Activated CD4-positive, alpha-beta T cell treated with anti-CD3 and anti-CD28 coated beads for 4 hours (primary cell): ENCODE measurements around the gene CRTAC1.
A peak's percentile ranks its signal among the peaks of the same experiment; 100 is the strongest.
"Not testable (repeated sequence)": the region's sequence is repeated elsewhere in the genome, so short reads cannot be mapped to it uniquely, and the experiment has no call there.

Source experiments
- DNase-seq, 2 donors: peaks; one replicate each; pipeline ENCODE4 v3.0.0-alpha.2; 2020

CRTAC1 gene

GRCh38 chr10:97866524-97867219 is 163.7 kb downstream of the CRTAC1 start:
- DNase-seq, result no peak

GRCh38 chr10:97865488-97865887 is 164.9 kb downstream of the CRTAC1 start:
- DNase-seq, result no peak

GRCh38 chr10:97863808-97864207 is 166.6 kb downstream of the CRTAC1 start:
- no peak for DNase-seq

- DNase-seq, result no peak
These were observed 168.5 kb downstream of the CRTAC1 start for GRCh38 chr10:97861924-97862323.

- DNase-seq, result no peak
These were observed 169.2 kb downstream of the CRTAC1 start for GRCh38 chr10:97861097-97861750.

- DNase-seq, result no peak
These were observed 172.4 kb downstream of the CRTAC1 start for GRCh38 chr10:97858001-97858439.

GRCh38 chr10:97854743-97855142 is 175.7 kb downstream of the CRTAC1 start:
- DNase-seq, result no peak

- DNase-seq, result no peak
These were observed 177.5 kb downstream of the CRTAC1 start for GRCh38 chr10:97852840-97853405.

- no peak for DNase-seq
These were observed 178.1 kb downstream of the CRTAC1 start for GRCh38 chr10:97852277-97852676.

- DNase-seq, result peak; percentile 16 to 29
These were observed 178.9 kb downstream of the CRTAC1 start for GRCh38 chr10:97851341-97852001.

GRCh38 chr10:97850446-97850845 is 180.0 kb downstream of the CRTAC1 start:
- no peak for DNase-seq

- peak; percentile 50 to 61 for DNase-seq
These were observed 180.6 kb downstream of the CRTAC1 start, which contains the start of gene GOLGA7B for GRCh38 chr10:97849687-97850402. Gene GOLGA7B (plus strand): TSS chr10:97849843. CDS start chr10:97850304, 461 bp downstream.

- DNase-seq, result peak in 1 of 2 donors; percentile 39
These were observed 181.2 kb downstream of the CRTAC1 start for GRCh38 chr10:97849103-97849686.

GRCh38 chr10:97844678-97845077 is 185.7 kb downstream of the CRTAC1 start:
- DNase-seq, result no peak

GRCh38 chr10:97843972-97844371 is 186.4 kb downstream of the CRTAC1 start:
- not testable (repeated sequence) for DNase-seq

GRCh38 chr10:97843281-97843671 is 187.1 kb downstream of the CRTAC1 start:
- no peak for DNase-seq

- no peak for DNase-seq
These were observed 187.7 kb downstream of the CRTAC1 start for GRCh38 chr10:97842656-97843280.

GRCh38 chr10:97842114-97842513 is 188.3 kb downstream of the CRTAC1 start:
- not testable (repeated sequence) for DNase-seq

GRCh38 chr10:97841166-97841565 is 189.3 kb downstream of the CRTAC1 start:
- DNase-seq, result not testable (repeated sequence)

GRCh38 chr10:97838091-97838490 is 192.3 kb downstream of the CRTAC1 start:
- no peak for DNase-seq

- DNase-seq, result no peak
These were observed 194.0 kb downstream of the CRTAC1 start for GRCh38 chr10:97836446-97836845.

- DNase-seq, result no peak
These were observed 199.2 kb downstream of the CRTAC1 start for GRCh38 chr10:97831259-97831658.
